ENCODE results near the gene GRIN2D. TPM values are rescaled to one million over a fixed set of nuclear protein-coding genes. Genes with fewer than 3 reads are reported as not detected.

The GRIN2D gene
- total and polyA plus RNA-seq, 2 of the 8 experiments (the other 6 are each of a cell fraction or from before 2014, with no cell fraction given), result 2.2 to 12.4 TPM

GRCh38 chr19:48348737-48349136, 44.7 kb upstream of the GRIN2D start:
- H3K18ac ChIP-seq (ENCODE audit: extremely low read depth, low read length), result no peak overlapping the region
- no peak overlapping the region for H3K23ac ChIP-seq (ENCODE audit: insufficient read length)
- no peak overlapping the region for H2AFZ ChIP-seq (ENCODE audit: low read length)
- H3K79me1 ChIP-seq (ENCODE audit: low read depth, low read length), result no peaks in the 10 kb centered on the region
- DNase-seq (ENCODE audit: low read depth in 1 of 2, low spot score in 2 of 2) (no peak), FAIRE-seq (no peak)
- no peaks in the 10 kb centered on the region for H3K9me3 ChIP-seq (ENCODE audit: insufficient read depth in 2 of 2, low read depth in 1 of 2, low read length in 1 of 2)
- no peak overlapping the region for H2BK12ac ChIP-seq (ENCODE audit: low read depth, low read length)
- no peaks in the 10 kb centered on the region for H3K79me2 ChIP-seq (ENCODE audit: control insufficient read depth in 1 of 2, insufficient read depth in 2 of 2, low read length in 2 of 2)
- H4K8ac ChIP-seq (ENCODE audit: extremely low read depth, insufficient read depth, low read length), result no peak overlapping the region
- H4K5ac ChIP-seq (ENCODE audit: insufficient read length, low read depth, low read length), result no peak overlapping the region
- no peak overlapping the region for H3K4me3 ChIP-seq (ENCODE audit: extremely low read depth in 1 of 4, insufficient read depth in 2 of 4, low read depth in 3 of 4, low read length in 4 of 4)
- no peak overlapping the region; the same call in 1 of the 2 replicates for H2BK15ac ChIP-seq (ENCODE audit: low read length)
- H2BK20ac ChIP-seq (ENCODE audit: low read length), result no peak overlapping the region
- no peak overlapping the region for H3K9ac ChIP-seq (replicated peaks in 1 of 4; ENCODE audit: extremely low read depth in 1 of 4, low read depth in 3 of 4, low read length in 3 of 4)
- no peak overlapping the region for H2BK5ac ChIP-seq (ENCODE audit: low read depth, low read length)
- no peak overlapping the region for H3K14ac ChIP-seq (ENCODE audit: insufficient read length)
- no peak overlapping the region for H2BK120ac ChIP-seq (replicated peaks; ENCODE audit: low read depth, low read length)
- H3K56ac ChIP-seq (replicated peaks; ENCODE audit: insufficient read length, low read depth, low read length), result no peak overlapping the region
- H4K91ac ChIP-seq (replicated peaks; ENCODE audit: insufficient read length, low read length), result no peak overlapping the region
- H3K4me1 ChIP-seq (replicated peaks in 1 of 4; ENCODE audit: control insufficient read depth in 3 of 4, insufficient read depth in 4 of 4, low read length in 3 of 4), result peaks cover 0 to 2% (median 0%) of the 10 kb centered on the region in 4 experiments; a peak in 1 of 7 replicates
- CTCF ChIA-PET (ENCODE audit: partially characterized antibody), result interaction anchor here (0.7 to 3.8 kb wide), 3 partner anchors 9 to 435 kb away, joined by 3 to 29 read pairs (median 3); no protein-coding TSS in a partner anchor
- H3K27ac ChIP-seq (ENCODE audit: low read depth, low read length), result no peak overlapping the region
- WGBS, 2 experiments (ENCODE audit: extremely low coverage in 1 of 2, insufficient coverage in 1 of 2, insufficient read length in 1 of 2, insufficient replicate concordance in 2 of 2, low coverage in 1 of 2, low lambda C conversion rate in 2 of 2, missing lambda C conversion rate in 1 of 2), result 96% methylated on average over 7 of the region's 7 CpGs; no CpG with 5 or more reads in 1 of the 2 experiments
- TF ChIP-seq BRCA1 (IDR thresholded peaks at IDR 0.05; ENCODE audit: low read depth, low read length) (no peak), SP4 (IDR thresholded peaks at IDR 0.05; ENCODE audit: low read length) (no peak), JUN (IDR thresholded peaks at IDR 0.05; ENCODE audit: low read depth, low read length) (no peak), E2F6 (IDR thresholded peaks at IDR 0.05) (no peak), NRF1 (IDR thresholded peaks at IDR 0.05; ENCODE audit: low read depth, low read length) (no peak), RNF2 (IDR thresholded peaks at IDR 0.05; ENCODE audit: borderline replicate concordance, low read depth, low read length, missing control alignments, poor library complexity, severe bottlenecking) (no peak), RBBP5 (IDR thresholded peaks at IDR 0.05; ENCODE audit: borderline replicate concordance, low read depth, low read length) (no peak), BCL11A (IDR thresholded peaks at IDR 0.05; ENCODE audit: low read depth in 2 of 2, low read length in 2 of 2) (no peak), POU5F1 (IDR thresholded peaks at IDR 0.05; ENCODE audit: low read depth, low read length) (no peak)
- TF ChIP-seq, protein P1, sequence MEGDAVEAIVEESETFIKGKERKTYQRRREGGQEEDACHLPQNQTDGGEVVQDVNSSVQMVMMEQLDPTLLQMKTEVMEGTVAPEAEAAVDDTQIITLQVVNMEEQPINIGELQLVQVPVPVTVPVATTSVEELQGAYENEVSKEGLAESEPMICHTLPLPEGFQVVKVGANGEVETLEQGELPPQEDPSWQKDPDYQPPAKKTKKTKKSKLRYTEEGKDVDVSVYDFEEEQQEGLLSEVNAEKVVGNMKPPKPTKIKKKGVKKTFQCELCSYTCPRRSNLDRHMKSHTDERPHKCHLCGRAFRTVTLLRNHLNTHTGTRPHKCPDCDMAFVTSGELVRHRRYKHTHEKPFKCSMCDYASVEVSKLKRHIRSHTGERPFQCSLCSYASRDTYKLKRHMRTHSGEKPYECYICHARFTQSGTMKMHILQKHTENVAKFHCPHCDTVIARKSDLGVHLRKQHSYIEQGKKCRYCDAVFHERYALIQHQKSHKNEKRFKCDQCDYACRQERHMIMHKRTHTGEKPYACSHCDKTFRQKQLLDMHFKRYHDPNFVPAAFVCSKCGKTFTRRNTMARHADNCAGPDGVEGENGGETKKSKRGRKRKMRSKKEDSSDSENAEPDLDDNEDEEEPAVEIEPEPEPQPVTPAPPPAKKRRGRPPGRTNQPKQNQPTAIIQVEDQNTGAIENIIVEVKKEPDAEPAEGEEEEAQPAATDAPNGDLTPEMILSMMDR (IDR thresholded peaks at IDR 0.05; ENCODE audit: control extremely low read depth in 1 of 3, insufficient read depth in 1 of 3, low read depth in 1 of 3, low read length in 3 of 3), result no peak
- POLR2A ChIA-PET (ENCODE audit: partially characterized antibody), result no interaction called here
- no peak overlapping the region for H3K4me2 ChIP-seq (ENCODE audit: insufficient read depth in 1 of 2, low read depth in 2 of 2, low read length in 2 of 2)
- H3K27me3 ChIP-seq (replicated peaks in 1 of 4; ENCODE audit: control insufficient read depth in 3 of 4, extremely low read depth in 1 of 4, insufficient read depth in 3 of 4, low read length in 3 of 4), result no peaks in the 10 kb centered on the region
- H4K20me1 ChIP-seq (replicated peaks in 1 of 2; ENCODE audit: control insufficient read depth in 1 of 2, insufficient read depth in 2 of 2, low read length in 2 of 2), result no peaks in the 10 kb centered on the region
- H3K36me3 ChIP-seq (ENCODE audit: control insufficient read depth in 2 of 4, insufficient read depth in 4 of 4, low read length in 3 of 4), result no peaks in the 10 kb centered on the region
- no peak overlapping the region for H2AK5ac ChIP-seq (ENCODE audit: low read depth, low read length)
- no peaks in the 10 kb centered on the region for H3K23me2 ChIP-seq (ENCODE audit: low read depth, low read length)
- no peak overlapping the region for H3K4ac ChIP-seq (replicated peaks; ENCODE audit: insufficient read length, low read depth, low read length)

All from H1 (cell line).